CD4-positive, alpha-beta T cell treated with Interferon alpha-2 for 1 hour (primary cell): ENCODE results near the gene HOXC10.
A peak's percentile ranks its signal among the peaks of the same experiment; 100 is the strongest.

ENCODE experiments used
- DNase-seq, 2 donors: peaks; one replicate each; pipeline ENCODE4 v3.0.0-alpha.2; 2020 to 2022

The HOXC10 gene

GRCh38 chr12:54004063-54004840 is 19.3 kb downstream of the HOXC10 start:
- DNase-seq = no peak

- no peak for DNase-seq
Measured at GRCh38 chr12:54004841-54005530, 20.0 kb downstream of the HOXC10 start.

- DNase-seq = no peak
Measured at GRCh38 chr12:54005531-54005852, 20.5 kb downstream of the HOXC10 start.

GRCh38 chr12:54005853-54006558 is 21.1 kb downstream of the HOXC10 start:
- peak; percentile 77 to 86 for DNase-seq

- DNase-seq = no peak
Measured at GRCh38 chr12:54006559-54007220, 21.7 kb downstream of the HOXC10 start.

GRCh38 chr12:54007538-54008259 is 22.8 kb downstream of the HOXC10 start:
- DNase-seq = no peak

GRCh38 chr12:54008260-54008552 is 23.3 kb downstream of the HOXC10 start:
- DNase-seq = no peak

- no peak for DNase-seq
Measured at GRCh38 chr12:54009171-54010052, 24.5 kb downstream of the HOXC10 start.

GRCh38 chr12:54010053-54010971 is 25.4 kb downstream of the HOXC10 start:
- no peak for DNase-seq

GRCh38 chr12:54010972-54011664 is 26.2 kb downstream of the HOXC10 start:
- no peak for DNase-seq

- no peak for DNase-seq
Measured at GRCh38 chr12:54011665-54012532, 27.0 kb downstream of the HOXC10 start.

GRCh38 chr12:54012631-54013409 is 27.9 kb downstream of the HOXC10 start:
- no peak for DNase-seq

- no peak for DNase-seq
Measured at GRCh38 chr12:54014377-54015017, 29.6 kb downstream of the HOXC10 start.

GRCh38 chr12:54015018-54015931 is 30.3 kb downstream of the HOXC10 start:
- no peak for DNase-seq

- DNase-seq = no peak
Measured at GRCh38 chr12:54016051-54016450, 31.1 kb downstream of the HOXC10 start.

- DNase-seq = no peak
Measured at GRCh38 chr12:54016478-54016964, 31.6 kb downstream of the HOXC10 start.
